HG03469 (cell line): ENCODE data around the gene ACYP2.
"Not testable (repeated sequence)": the region's sequence is repeated elsewhere in the genome, so short reads cannot be mapped to it uniquely, and the experiment has no call there.

Experiments
- ATAC-seq: cut with Tn5 transposase; IDR thresholded peaks from one replicate; pipeline ENCODE4 v1.9.1; 2021; ENCODE audit warnings: mild to moderate bottlenecking, moderate library complexity, moderate number of reproducible peaks; ENCODE audit not compliant: unreplicated experiment

Gene ACYP2

DNA sequence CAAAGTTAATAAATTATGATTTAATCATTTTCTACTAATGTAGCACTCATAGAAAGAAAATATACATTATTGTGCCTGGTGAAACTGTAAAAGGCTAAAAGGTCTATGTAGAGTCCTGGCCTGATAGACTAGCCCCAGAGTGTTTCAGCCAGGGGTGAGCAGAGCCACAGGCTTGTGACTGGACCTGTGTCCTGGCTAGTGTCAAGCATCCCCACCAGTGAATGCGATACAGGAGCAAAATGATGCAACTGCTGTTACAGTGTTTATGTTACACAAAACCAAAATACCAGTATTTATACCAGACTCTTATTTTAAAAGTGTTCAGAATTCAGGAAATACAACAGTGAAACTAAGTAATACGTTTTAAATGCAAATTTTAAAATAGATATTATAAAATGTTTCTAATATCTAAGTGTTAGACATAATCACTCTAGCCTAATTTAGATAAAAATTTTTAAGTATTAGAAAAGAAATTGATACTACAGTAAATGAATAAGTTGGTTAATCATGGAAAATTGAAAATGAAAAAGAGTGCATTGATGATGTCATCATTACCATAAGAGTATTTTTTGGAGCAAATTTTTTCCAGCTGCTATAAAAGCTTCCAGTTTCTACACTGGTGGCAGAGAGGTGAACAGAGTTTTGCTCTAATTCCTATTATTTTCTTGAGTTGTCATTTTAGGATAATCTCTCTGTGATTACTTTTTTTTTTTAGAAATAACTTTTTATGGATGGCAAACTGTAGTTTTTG, 146.8 kb downstream of the ACYP2 start:
- ATAC-seq, result no peak

DNA sequence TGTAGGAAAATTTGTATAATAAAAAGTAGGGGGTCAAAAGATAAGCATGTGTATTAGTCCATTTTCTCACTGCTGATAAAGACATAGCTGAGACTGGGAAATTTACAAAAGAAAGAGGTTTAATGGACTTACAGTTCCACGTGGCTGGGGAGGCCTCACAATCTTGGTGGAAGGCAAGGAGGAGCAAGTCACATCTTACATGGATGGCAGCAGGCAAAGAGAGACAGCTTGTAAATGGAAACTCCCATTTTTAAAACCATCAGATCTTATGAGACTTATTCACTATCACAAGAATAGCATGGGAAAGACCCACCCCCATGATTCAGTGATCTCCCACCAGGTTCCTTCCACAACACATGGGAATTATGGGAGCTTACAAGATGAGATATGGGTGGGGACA, 149.7 kb downstream of the ACYP2 start:
- not testable (repeated sequence) for ATAC-seq

- no peak for ATAC-seq
Observed at GRCh38 chr2:54267577-54267976, 152.2 kb downstream of the ACYP2 start.

- no peak for ATAC-seq
Observed at GRCh38 chr2:54271189-54271588, 155.8 kb downstream of the ACYP2 start.

DNA sequence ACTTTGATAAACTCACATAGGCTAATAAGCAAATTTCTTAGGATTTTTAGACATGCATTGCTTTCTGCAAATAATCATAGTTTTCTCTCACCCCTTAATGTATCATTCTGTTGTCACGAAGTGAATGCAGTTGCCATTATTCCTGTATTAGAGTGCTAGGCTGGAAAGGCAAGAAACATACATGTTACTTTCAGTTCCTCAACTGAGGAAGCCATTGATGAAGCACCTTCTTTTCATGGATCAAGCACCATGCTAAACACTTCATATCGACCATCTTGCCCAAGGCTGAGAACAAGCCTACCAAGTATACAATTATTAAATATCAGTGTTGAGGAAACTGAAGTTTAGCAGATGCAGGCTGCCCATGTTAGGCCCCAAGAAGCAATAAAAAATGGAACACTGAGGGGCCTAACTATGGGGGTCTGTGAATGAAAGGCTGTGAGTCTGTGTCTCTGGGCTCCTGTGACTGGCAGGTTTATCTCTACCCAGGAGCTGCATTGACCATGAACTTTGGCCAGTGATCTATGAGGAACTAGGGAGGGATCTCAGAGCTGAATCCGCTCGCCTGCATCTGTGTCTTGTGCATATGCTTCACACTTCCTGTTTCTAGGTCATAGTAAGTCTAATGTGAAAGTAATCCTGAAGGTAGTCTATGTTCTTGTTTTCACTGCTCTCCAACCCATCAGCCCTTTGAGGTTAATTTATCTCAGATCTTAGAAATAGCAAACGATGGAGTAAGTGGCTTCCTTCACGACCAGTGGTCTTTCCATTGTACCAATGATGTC, 156.6 kb downstream of the ACYP2 start:
- peak; percentile 94 for ATAC-seq

GRCh38 chr2:54274781-54275242, 159.4 kb downstream of the ACYP2 start:
- no peak for ATAC-seq

GRCh38 chr2:54275541-54275940, 160.1 kb downstream of the ACYP2 start:
- ATAC-seq, result no peak

GRCh38 chr2:54279385-54279784, 164.0 kb downstream of the ACYP2 start:
- ATAC-seq, result no peak

DNA sequence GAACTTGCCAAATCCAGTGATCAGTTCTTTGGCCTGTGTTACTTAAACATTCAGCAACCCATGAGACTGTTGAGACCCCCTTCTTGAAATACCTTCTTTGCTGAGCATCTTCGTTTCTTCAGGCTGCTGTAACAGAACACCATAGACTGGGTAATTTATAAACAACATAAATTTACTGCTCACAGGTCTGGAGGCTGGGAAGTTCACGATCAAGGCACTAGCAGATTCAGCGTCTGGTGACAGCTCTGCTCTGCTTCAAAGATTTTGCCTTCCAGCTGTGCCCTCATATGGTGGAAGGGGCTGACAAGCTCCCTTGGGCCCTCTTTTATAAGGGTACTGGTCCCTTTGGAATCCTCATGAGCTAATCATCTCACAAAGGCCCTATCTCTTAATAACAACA, 169.4 kb downstream of the ACYP2 start:
- no peak for ATAC-seq

- no peak for ATAC-seq
Observed at GRCh38 chr2:54285451-54285850, 170.0 kb downstream of the ACYP2 start.

- no peak for ATAC-seq
Observed at GRCh38 chr2:54287532-54287931, 172.1 kb downstream of the ACYP2 start.

- ATAC-seq, result no peak
Observed at GRCh38 chr2:54289917-54290316, 174.5 kb downstream of the ACYP2 start.

- no peak for ATAC-seq
Observed at GRCh38 chr2:54290356-54291025, 175.1 kb downstream of the ACYP2 start.

DNA sequence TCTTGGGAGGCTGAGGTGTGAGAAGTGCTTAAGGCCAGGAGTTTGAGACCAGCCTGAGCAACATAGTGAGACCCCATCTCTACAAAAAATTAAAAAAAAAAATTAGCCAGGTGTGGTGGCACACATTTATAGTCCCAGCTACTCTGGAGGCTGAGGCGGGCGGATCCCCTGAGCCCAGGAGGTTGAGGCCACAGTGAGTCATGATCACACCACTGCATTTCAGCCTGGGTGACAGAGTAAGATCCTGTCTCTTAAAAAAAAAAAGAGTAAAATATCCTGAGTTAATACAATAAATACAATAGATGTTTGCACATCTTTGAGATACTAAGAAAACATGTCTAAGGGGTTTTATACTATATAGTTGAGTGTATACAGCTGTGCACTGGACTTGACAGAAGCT, 179.2 kb downstream of the ACYP2 start:
- ATAC-seq, result not testable (repeated sequence)

DNA sequence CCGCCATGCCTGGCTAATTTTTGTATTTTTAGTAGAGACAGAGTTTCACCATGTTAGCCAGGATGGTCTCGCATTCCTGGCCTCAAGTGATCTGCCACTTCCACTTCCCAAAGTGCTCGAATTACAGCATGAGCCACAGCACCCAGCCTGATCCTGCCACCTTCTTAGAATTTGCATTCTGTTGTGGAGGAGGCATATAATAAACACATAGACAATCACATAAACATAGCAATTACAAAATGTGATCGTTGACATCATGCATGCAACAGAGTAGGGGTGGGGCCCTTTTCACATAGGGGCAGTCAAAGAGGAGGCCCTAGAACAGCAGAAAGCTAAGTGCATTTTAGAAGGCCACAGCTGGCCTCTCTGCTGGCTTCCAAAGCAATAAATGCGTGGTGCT, 180.5 kb downstream of the ACYP2 start:
- ATAC-seq, result no peak

GRCh38 chr2:54298514-54298913, 183.1 kb downstream of the ACYP2 start:
- no peak for ATAC-seq

GRCh38 chr2:54303631-54304030, 188.2 kb downstream of the ACYP2 start:
- no peak for ATAC-seq

DNA sequence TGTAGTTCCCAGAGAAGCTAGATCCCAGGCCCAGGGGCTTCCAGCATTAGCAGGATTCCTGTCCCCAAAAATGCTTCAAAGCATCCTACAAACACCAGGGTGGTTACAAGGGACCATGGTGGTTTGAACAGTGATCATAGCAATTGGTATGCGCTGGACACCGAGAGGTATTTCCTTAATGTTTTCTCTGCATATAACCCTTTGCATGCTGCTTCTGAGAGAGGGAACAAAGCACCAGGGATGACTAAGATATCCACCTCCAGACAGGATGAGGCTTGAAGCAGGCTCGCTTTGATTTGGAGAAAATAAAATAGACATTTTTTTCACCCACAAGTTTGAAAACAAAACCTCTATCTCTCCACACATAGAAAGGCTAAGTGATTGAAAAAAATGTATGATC, 191.1 kb downstream of the ACYP2 start:
- ATAC-seq, result no peak

- no peak for ATAC-seq
Observed at GRCh38 chr2:54308186-54308585, 192.8 kb downstream of the ACYP2 start.

- ATAC-seq, result no peak
Observed at GRCh38 chr2:54308782-54309181, 193.4 kb downstream of the ACYP2 start.

DNA sequence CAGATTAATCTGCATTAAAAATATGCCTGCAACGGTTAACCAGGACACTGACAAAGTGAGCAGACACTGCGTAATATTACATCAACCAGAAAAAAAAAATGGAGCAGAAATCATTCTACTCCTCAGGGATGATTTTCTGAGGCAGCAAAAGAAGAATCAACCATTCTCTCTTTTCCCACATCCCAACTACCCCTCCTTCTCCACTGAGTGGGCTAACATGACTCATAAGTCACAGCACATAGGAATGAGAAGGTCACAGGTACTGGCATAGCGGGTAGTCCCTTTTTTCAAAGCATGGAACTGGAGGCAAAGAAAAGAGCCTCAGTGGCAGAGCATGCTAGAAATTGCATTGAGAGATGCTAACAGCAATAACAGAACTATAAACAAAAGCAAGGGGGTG, 194.9 kb downstream of the ACYP2 start:
- no peak for ATAC-seq

GRCh38 chr2:54310961-54311360, 195.5 kb downstream of the ACYP2 start:
- ATAC-seq, result no peak
